HG03139 (cell line): ENCODE results near the gene TRIP10.

ENCODE experiments used
- ATAC-seq: cut with Tn5 transposase; IDR thresholded peaks from one replicate; pipeline ENCODE4 v1.9.1; 2021; ENCODE audit not compliant: unreplicated experiment

TRIP10 gene

GRCh38 chr19:6710273-6711077, 29.0 kb upstream of the TRIP10 start:
- no peak for ATAC-seq

GRCh38 chr19:6711078-6711361, 28.5 kb upstream of the TRIP10 start:
- ATAC-seq = no peak

GRCh38 chr19:6711605-6712004, 27.9 kb upstream of the TRIP10 start:
- no peak for ATAC-seq

GRCh38 chr19:6712231-6712630, 27.2 kb upstream of the TRIP10 start:
- ATAC-seq = no peak

- ATAC-seq = no peak
These were observed 26.5 kb upstream of the TRIP10 start for GRCh38 chr19:6712692-6713670.

GRCh38 chr19:6713773-6714692, 25.4 kb upstream of the TRIP10 start:
- ATAC-seq = no peak

- no peak for ATAC-seq
These were observed 24.5 kb upstream of the TRIP10 start for GRCh38 chr19:6714749-6715555.

- no peak for ATAC-seq
These were observed 22.9 kb upstream of the TRIP10 start for GRCh38 chr19:6716610-6716970.

GRCh38 chr19:6717036-6717435, 22.4 kb upstream of the TRIP10 start:
- no peak for ATAC-seq

GRCh38 chr19:6717441-6717971, 22.0 kb upstream of the TRIP10 start:
- ATAC-seq = no peak

GRCh38 chr19:6718111-6718740, 21.3 kb upstream of the TRIP10 start:
- ATAC-seq = no peak

- no peak for ATAC-seq
These were observed 20.5 kb upstream of the TRIP10 start for GRCh38 chr19:6718741-6719539.

GRCh38 chr19:6719540-6719861, 20.0 kb upstream of the TRIP10 start:
- no peak for ATAC-seq

GRCh38 chr19:6719992-6720368, 19.5 kb upstream of the TRIP10 start:
- ATAC-seq = no peak

GRCh38 chr19:6720369-6721137, 18.9 kb upstream of the TRIP10 start, which contains the start of gene C3:
TSS of gene C3 (minus strand) at chr19:6720650. CDS start at chr19:6720589, 61 bp downstream.
- no peak for ATAC-seq

GRCh38 chr19:6721138-6721474, 18.4 kb upstream of the TRIP10 start:
- ATAC-seq = no peak

- ATAC-seq = no peak
These were observed 17.7 kb upstream of the TRIP10 start for GRCh38 chr19:6721773-6722172.

GRCh38 chr19:6723108-6723618, 16.3 kb upstream of the TRIP10 start:
- no peak for ATAC-seq
